HepG2 (cell line): ENCODE measurements around the gene FBXW8. TPM values are rescaled to one million over a fixed set of nuclear protein-coding genes. Genes with fewer than 3 reads are reported as not detected.

ENCODE experiments used
- ATAC-seq: fragments of 200-7000 bp; cut with Tn5 transposase; 3 replicates; pipeline ENCODE4 v1.9.1; 2020; ENCODE audit warnings: mild to moderate bottlenecking, moderate library complexity
- BruUV-seq: library from RNA; stranded (reverse); fragments of 400-500 nt; replicated peaks from 2 replicates; lab custom pipeline; 2021; lab: Mats Ljungman, UMichigan
- CTCF ChIA-PET: fragments of 300-600 bp; formaldehyde crosslinking; extraction: SDS; loops from one replicate; lab custom pipeline; 2021; ENCODE audit warnings: low total read pairs, inconsistent platforms, low intra/inter-chr PET ratio; lab: Yijun Ruan, JAX
- POLR2A ChIA-PET: fragments of 350-600 bp; sonication (Branson Sonifier 250); formaldehyde crosslinking; loops from one replicate; lab custom pipeline; 2020; ENCODE audit warnings: antibody characterized with exemption, inconsistent platforms; lab: Yijun Ruan, JAX
- DNase-seq: peaks from one replicate; pipeline ENCODE4 v3.0.0-alpha.2; 2015; ENCODE audit warnings: low spot score
- FAIRE-seq: peaks from 3 replicates; lab custom pipeline; 2011; peaks lifted over from hg19 to GRCh38; lab: Jason Lieb, UNC
- H2AFZ ChIP-seq: one replicate; pipeline ENCODE4 v1.6.1; 2011; ENCODE audit warnings: low read length, inconsistent platforms
- H3K27ac ChIP-seq: fragments of 300-600 bp; 3 replicates; pipeline ENCODE4 v1.8.0; 2011; ENCODE audit warnings: mixed run types, mild to moderate bottlenecking, mixed read lengths, low read length, inconsistent platforms; ENCODE audit not compliant: insufficient read depth; ENCODE audit errors: extremely low read length
- H3K27me3 ChIP-seq, 2 experiments: fragments of 200-600 bp in 1 of 2; 2 replicates in 1 of 2; 3 replicates in 1 of 2; pipeline versions ENCODE4 v1.6.0 to v1.8.0; 2011; ENCODE audit warnings: low read length in 2 of 2, mild to moderate bottlenecking in 2 of 2, moderate library complexity in 2 of 2, inconsistent platforms in 1 of 2; ENCODE audit not compliant: insufficient read depth in 2 of 2, control insufficient read depth in 1 of 2
- H3K36me3 ChIP-seq, 2 experiments: fragments of 200-600 bp in 1 of 2; replicated peaks in 1 of 2; 2 replicates in 1 of 2; 3 replicates in 1 of 2; pipeline versions ENCODE4 v1.5.1 to v1.8.0; 2011; ENCODE audit warnings: low read length in 2 of 2, inconsistent platforms in 1 of 2; ENCODE audit not compliant: insufficient read depth in 2 of 2, control insufficient read depth in 1 of 2
- H3K4me1 ChIP-seq: 2 replicates; pipeline ENCODE4 v1.5.1; 2012; ENCODE audit warnings: low read length, inconsistent platforms; ENCODE audit not compliant: insufficient read depth
- H3K4me2 ChIP-seq: 2 replicates; pipeline ENCODE4 v1.6.0; 2011; ENCODE audit warnings: low read depth, low read length, inconsistent platforms
- H3K4me3 ChIP-seq, 3 experiments: fragments of 200-600 bp in 1 of 3; sonication (generic), shearing (Covaris generic) in 1 of 3; replicated peaks in 1 of 3; 2 replicates each; pipeline ENCODE4 v1.5.1; 2011 to 2016; ENCODE audit warnings: low read length in 3 of 3, inconsistent platforms in 2 of 3, low read depth in 2 of 3, mild to moderate bottlenecking in 2 of 3, control low read depth in 1 of 3, mixed read lengths in 1 of 3; ENCODE audit not compliant: insufficient read depth in 1 of 3
- H3K79me2 ChIP-seq: one replicate; pipeline ENCODE4 v1.6.1; 2011; ENCODE audit warnings: low read length, inconsistent platforms; ENCODE audit not compliant: insufficient read depth
- H3K9ac ChIP-seq: 2 replicates; pipeline ENCODE4 v1.6.0; 2011; ENCODE audit warnings: mild to moderate bottlenecking, low read depth, low read length, inconsistent platforms; ENCODE audit not compliant: insufficient read depth
- H3K9me3 ChIP-seq: 2 replicates; pipeline ENCODE4 v1.5.1; 2012; ENCODE audit warnings: mild to moderate bottlenecking, low read length
- H4K20me1 ChIP-seq: 2 replicates; pipeline ENCODE4 v1.6.0; 2011; ENCODE audit warnings: inconsistent platforms, mild to moderate bottlenecking, low read length, moderate library complexity; ENCODE audit not compliant: insufficient read depth
- E2F2 ChIP-seq: sonication (generic); formaldehyde crosslinking; IDR thresholded peaks from 2 replicates; pipeline ENCODE4 v1.4.0; 2020; ENCODE audit warnings: missing genetic modification reagents, borderline replicate concordance
- POLR2G ChIP-seq: fragments of 200-400 bp; formaldehyde crosslinking; IDR thresholded peaks from 2 replicates; pipeline ENCODE4 v1.6.1; 2018; ENCODE audit warnings: mild to moderate bottlenecking, low read depth, low read length, moderate library complexity
- RERE ChIP-seq: IDR thresholded peaks from 2 replicates; pipeline ENCODE4 v1.6.1; 2016; ENCODE audit warnings: low read depth, missing genetic modification reagents, missing compliant biosample characterization
- WGBS: methylation state at CpG from one replicate; pipeline ENCODE4 v1.1.6; 2017; ENCODE audit warnings: low lambda C conversion rate; 5-methylcytosine and 5-hydroxymethylcytosine counted together
- in situ Hi-C: cut with HindIII; loops from 2 replicates; pipeline ENCODE4 v1.10.0; 2017; ENCODE audit warnings: low pct_unique_long_range_greater_than_20kb; ENCODE audit not compliant: extremely low pct_ligation_motif_present
- intact Hi-C: fragments of 100-400 bp; cut with micrococcal nuclease; formaldehyde crosslinking; loops from one replicate; pipeline ENCODE4 v1.10.0; 2022; ENCODE audit not compliant: unreplicated experiment
- polyA plus RNA-seq, 8 experiments: library from polyadenylated mRNA; depleted of rRNA in 3 of 8; stranded (reverse) in 7 of 8; unstranded in 1 of 8; fragments of >200 nt; fragmentation: Illumina TruSeq in 4 of 8; extraction: Trizol in 4 of 8; gene quantifications; 2 replicates each; pipeline versions ENCODE4 v1.2.1 to v1.2.3, GENCODE V29; 2011 to 2016; ENCODE audit warnings: low read depth in 4 of 8, missing spikeins in 1 of 8, mixed read lengths in 1 of 8; ENCODE audit not compliant: insufficient read depth in 1 of 8
- total RNA-seq, 5 experiments: library from RNA; depleted of rRNA; stranded (reverse); fragments of >200 nt; fragmentation: Illumina TruSeq; extraction: Trizol; gene quantifications; 2 replicates each; pipeline ENCODE4 v1.2.3, GENCODE V29; 2016; ENCODE audit warnings: low read depth in 1 of 5
- TF ChIP-seq, protein P1 (sequence below): sonication (generic); formaldehyde crosslinking; IDR thresholded peaks from 2 replicates; pipeline ENCODE4 v1.4.0; 2020; ENCODE audit warnings: low read depth, missing genetic modification reagents
- TF ChIP-seq, protein P2 (sequence below): sonication (generic); formaldehyde crosslinking; IDR thresholded peaks from 2 replicates; pipeline ENCODE4 v1.4.0; 2020; ENCODE audit warnings: mild to moderate bottlenecking, missing genetic modification reagents
- TF ChIP-seq, protein P3 (sequence below): sonication (generic); IDR thresholded peaks from 2 replicates; pipeline ENCODE4 v1.6.1; 2016; ENCODE audit warnings: low read depth, borderline replicate concordance

FBXW8 gene
- total and polyA plus RNA-seq, 2 of the 13 experiments (the other 11 are each of a cell fraction or from before 2014, with no cell fraction given): 5.1 to 5.9 TPM

- TF ChIP-seq, protein P1, sequence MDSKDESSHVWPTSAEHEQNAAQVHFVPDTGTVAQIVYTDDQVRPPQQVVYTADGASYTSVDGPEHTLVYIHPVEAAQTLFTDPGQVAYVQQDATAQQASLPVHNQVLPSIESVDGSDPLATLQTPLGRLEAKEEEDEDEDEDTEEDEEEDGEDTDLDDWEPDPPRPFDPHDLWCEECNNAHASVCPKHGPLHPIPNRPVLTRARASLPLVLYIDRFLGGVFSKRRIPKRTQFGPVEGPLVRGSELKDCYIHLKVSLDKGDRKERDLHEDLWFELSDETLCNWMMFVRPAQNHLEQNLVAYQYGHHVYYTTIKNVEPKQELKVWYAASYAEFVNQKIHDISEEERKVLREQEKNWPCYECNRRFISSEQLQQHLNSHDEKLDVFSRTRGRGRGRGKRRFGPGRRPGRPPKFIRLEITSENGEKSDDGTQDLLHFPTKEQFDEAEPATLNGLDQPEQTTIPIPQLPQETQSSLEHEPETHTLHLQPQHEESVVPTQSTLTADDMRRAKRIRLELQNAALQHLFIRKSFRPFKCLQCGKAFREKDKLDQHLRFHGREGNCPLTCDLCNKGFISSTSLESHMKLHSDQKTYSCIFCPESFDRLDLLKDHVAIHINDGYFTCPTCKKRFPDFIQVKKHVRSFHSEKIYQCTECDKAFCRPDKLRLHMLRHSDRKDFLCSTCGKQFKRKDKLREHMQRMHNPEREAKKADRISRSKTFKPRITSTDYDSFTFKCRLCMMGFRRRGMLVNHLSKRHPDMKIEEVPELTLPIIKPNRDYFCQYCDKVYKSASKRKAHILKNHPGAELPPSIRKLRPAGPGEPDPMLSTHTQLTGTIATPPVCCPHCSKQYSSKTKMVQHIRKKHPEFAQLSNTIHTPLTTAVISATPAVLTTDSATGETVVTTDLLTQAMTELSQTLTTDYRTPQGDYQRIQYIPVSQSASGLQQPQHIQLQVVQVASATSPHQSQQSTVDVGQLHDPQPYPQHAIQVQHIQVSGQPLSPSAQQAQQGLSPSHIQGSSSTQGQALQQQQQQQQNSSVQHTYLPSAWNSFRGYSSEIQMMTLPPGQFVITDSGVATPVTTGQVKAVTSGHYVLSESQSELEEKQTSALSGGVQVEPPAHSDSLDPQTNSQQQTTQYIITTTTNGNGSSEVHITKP (CRISPR knock-in tag): no peak
- TF ChIP-seq, all 625 proteins: peak for 0
Observed at GRCh38 chr12:116999066-116999465, 88.3 kb downstream of the FBXW8 start (continued).

DNA sequence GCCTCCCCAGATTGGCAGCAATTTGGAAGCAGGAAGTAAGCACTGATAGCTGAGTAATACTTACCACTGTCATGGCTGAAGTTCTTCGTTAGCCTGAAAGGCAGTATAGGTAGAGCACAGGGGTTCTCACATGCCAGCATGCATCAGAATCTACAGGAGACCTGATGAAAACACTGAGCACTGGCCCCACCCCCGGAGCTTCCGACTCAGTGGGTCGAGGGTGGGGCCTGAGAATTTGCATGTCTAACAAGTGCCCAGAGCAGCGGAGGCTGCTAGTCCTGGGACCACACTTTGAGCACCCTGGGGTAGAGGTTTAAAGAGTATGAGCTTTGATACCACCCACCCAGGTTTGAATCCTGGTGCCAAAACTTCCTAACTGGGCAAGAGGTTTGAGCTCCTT lies 89.6 kb downstream of the FBXW8 start:
- POLR2A ChIA-PET: no interaction called here
- no peak for DNase-seq
- FAIRE-seq: no peak

More for the DNA sequence above, 89.6 kb downstream of the FBXW8 start:
- H3K9me3 ChIP-seq: no peaks in the 10 kb centered on the region
- 95% methylated on average over 4 of the region's 5 CpGs for WGBS
- intact Hi-C loops (no loop called here), in situ Hi-C loops (no loop called here)
- no TSS peak for BruUV-seq
- TF ChIP-seq E2F2 (CRISPR knock-in tag): no peak
- TF ChIP-seq, protein P2, sequence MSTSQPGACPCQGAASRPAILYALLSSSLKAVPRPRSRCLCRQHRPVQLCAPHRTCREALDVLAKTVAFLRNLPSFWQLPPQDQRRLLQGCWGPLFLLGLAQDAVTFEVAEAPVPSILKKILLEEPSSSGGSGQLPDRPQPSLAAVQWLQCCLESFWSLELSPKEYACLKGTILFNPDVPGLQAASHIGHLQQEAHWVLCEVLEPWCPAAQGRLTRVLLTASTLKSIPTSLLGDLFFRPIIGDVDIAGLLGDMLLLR (CRISPR knock-in tag): no peak
- TF ChIP-seq, protein P3, sequence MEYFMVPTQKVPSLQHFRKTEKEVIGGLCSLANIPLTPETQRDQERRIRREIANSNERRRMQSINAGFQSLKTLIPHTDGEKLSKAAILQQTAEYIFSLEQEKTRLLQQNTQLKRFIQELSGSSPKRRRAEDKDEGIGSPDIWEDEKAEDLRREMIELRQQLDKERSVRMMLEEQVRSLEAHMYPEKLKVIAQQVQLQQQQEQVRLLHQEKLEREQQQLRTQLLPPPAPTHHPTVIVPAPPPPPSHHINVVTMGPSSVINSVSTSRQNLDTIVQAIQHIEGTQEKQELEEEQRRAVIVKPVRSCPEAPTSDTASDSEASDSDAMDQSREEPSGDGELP: no peak
- TF ChIP-seq RERE (CRISPR knock-in tag): no peak
- peak; percentile 11; the same call in 1 of the 2 replicates for TF ChIP-seq POLR2G
- H2AFZ ChIP-seq: no peak overlapping the region
- no peak overlapping the region for H3K4me2 ChIP-seq
- H3K27ac ChIP-seq: no peak overlapping the region
- ATAC-seq: no peak
- H3K9ac ChIP-seq: no peak overlapping the region
- H3K36me3 ChIP-seq: peaks cover 5 to 6% of the 10 kb centered on the region in 2 experiments; a peak in 3 of 5 replicates
- H3K4me1 ChIP-seq: no peaks in the 10 kb centered on the region
- no peak overlapping the region for H3K4me3 ChIP-seq
- no peaks in the 10 kb centered on the region for H3K79me2 ChIP-seq
- no peaks in the 10 kb centered on the region for H3K27me3 ChIP-seq
- no peaks in the 10 kb centered on the region for H4K20me1 ChIP-seq
- CTCF ChIA-PET: no interaction called here
